PC-3 (cell line): Measurements from ENCODE around the gene PPTC7. TPM values are rescaled to one million over a fixed set of nuclear protein-coding genes. Genes with fewer than 3 reads are reported as not detected.

Experiments used
- ATAC-seq: fragments of 200-7000 bp; cut with Tn5 transposase; 2 replicates; pipeline ENCODE4 v1.9.1; 2020; ENCODE audit warnings: mild to moderate bottlenecking, moderate library complexity
- BruUV-seq: library from RNA; stranded (reverse); fragments of 400-500 nt; replicated peaks from 2 replicates; lab custom pipeline; 2021; lab: Mats Ljungman, UMichigan
- CTCF ChIA-PET: fragments of 300-600 bp; sonication (Branson Sonifier 250); formaldehyde crosslinking; loops from one replicate; lab custom pipeline; 2022; ENCODE audit warnings: antibody characterized with exemption; lab: Charles Lee
- POLR2A ChIA-PET: fragments of 300-600 bp; sonication (Branson Sonifier 250); formaldehyde crosslinking; loops from one replicate; lab custom pipeline; 2022; ENCODE audit warnings: antibody characterized with exemption; ENCODE audit not compliant: unreplicated experiment; lab: Charles Lee
- DNase-seq: peaks from one replicate; pipeline ENCODE4 v3.0.0-alpha.2; 2015
- H2AFZ ChIP-seq: fragments of 300-600 bp; sonication (generic); 2 replicates; pipeline ENCODE4 v1.6.0; 2016; ENCODE audit warnings: antibody characterized with exemption, low read length
- H3F3A ChIP-seq: fragments of 300-600 bp; sonication (generic); one replicate; pipeline ENCODE4 v1.6.0; 2017; ENCODE audit warnings: antibody characterized with exemption, low read length, control low read depth, mild to moderate bottlenecking; ENCODE audit not compliant: unreplicated experiment
- H3K27ac ChIP-seq: fragments of 300-600 bp; sonication (generic); 2 replicates; pipeline ENCODE4 v1.5.1; 2016; ENCODE audit warnings: mild to moderate bottlenecking, low read length
- H3K27me3 ChIP-seq: fragments of 300-600 bp; sonication (generic); 2 replicates; pipeline ENCODE4 v1.6.1; 2016; ENCODE audit warnings: low read length, mixed read lengths
- H3K36me3 ChIP-seq: fragments of 300-600 bp; sonication (generic); 2 replicates; pipeline ENCODE4 v1.6.1; 2016; ENCODE audit warnings: low read depth, mixed run types, low read length, mixed read lengths
- H3K4me1 ChIP-seq: fragments of 300-600 bp; sonication (generic); 2 replicates; pipeline ENCODE4 v1.5.1; 2016; ENCODE audit warnings: low read length; ENCODE audit not compliant: insufficient read depth
- H3K4me2 ChIP-seq: fragments of 300-600 bp; sonication (generic); 2 replicates; pipeline ENCODE4 v1.6.0; 2016; ENCODE audit warnings: low read length
- H3K4me3 ChIP-seq: fragments of 300-600 bp; sonication (generic); 2 replicates; pipeline ENCODE4 v1.5.1; 2016; ENCODE audit warnings: mild to moderate bottlenecking, low read length, mixed read lengths
- H3K79me2 ChIP-seq: fragments of 300-600 bp; sonication (generic); 2 replicates; pipeline ENCODE4 v1.6.1; 2017; ENCODE audit warnings: low read length, mixed read lengths
- H3K9ac ChIP-seq: fragments of 300-600 bp; sonication (generic); 2 replicates; pipeline ENCODE4 v1.6.0; 2016; ENCODE audit warnings: mild to moderate bottlenecking, low read length
- H3K9me2 ChIP-seq: fragments of 300-600 bp; sonication (generic); replicated peaks from 2 replicates; pipeline ENCODE4 v1.6.1; 2016; ENCODE audit warnings: mixed run types, low read length, mixed read lengths
- H3K9me3 ChIP-seq: fragments of 300-600 bp; sonication (generic); 2 replicates; pipeline ENCODE4 v1.6.1; 2016; ENCODE audit warnings: low read length, mixed read lengths
- H4K20me1 ChIP-seq: fragments of 300-600 bp; sonication (generic); 2 replicates; pipeline ENCODE4 v1.6.1; 2016; ENCODE audit warnings: low read length, mixed read lengths
- EZH2 ChIP-seq: fragments of 300-600 bp; sonication (generic); IDR thresholded peaks from one replicate; pipeline ENCODE4 v1.6.1; 2017; ENCODE audit warnings: antibody characterized with exemption, mild to moderate bottlenecking, low read length; ENCODE audit not compliant: unreplicated experiment
- EZH2phosphoT487 ChIP-seq: fragments of 300-600 bp; sonication (generic); IDR thresholded peaks from 2 replicates; pipeline ENCODE4 v1.6.1; 2018; ENCODE audit warnings: mild to moderate bottlenecking, antibody characterized with exemption, low read length, borderline replicate concordance
- intact Hi-C: fragments of 100-400 bp; cut with micrococcal nuclease; formaldehyde crosslinking; loops from 2 replicates; pipeline ENCODE4 v1.9.0; 2023
- total RNA-seq: library from RNA; depleted of rRNA; stranded (reverse); fragments of >200 nt; gene quantifications from 2 replicates; pipeline ENCODE4 v1.2.3, GENCODE V29; 2014
- TF ChIP-seq, protein P1 (sequence below): fragments of 300-600 bp; sonication (generic); conservative IDR thresholded peaks from 2 replicates; pipeline ENCODE4 v1.5.1; 2017; ENCODE audit warnings: antibody characterized with exemption, low read depth, mild to moderate bottlenecking, low read length

PPTC7 gene
- total RNA-seq, 1 experiment from 2014 or later = 9.0 TPM

- BruUV-seq = no TSS peak
- intact Hi-C loops = no loop called here
- Histone ChIP-seq H3K4me2 (peak overlapping the region; percentile 85), H3K79me2 (peaks cover 55% of the 10 kb centered on the region), H3F3A (peaks cover 21% of the 10 kb centered on the region), H3K27ac (peak overlapping the region; percentile 53), H4K20me1 (peaks cover 18% of the 10 kb centered on the region), H3K4me3 (peak overlapping the region; percentile 85), H3K9ac (peak overlapping the region; percentile 93), H3K4me1 (peaks cover 52% of the 10 kb centered on the region), H3K9me3 (no peaks in the 10 kb centered on the region), H3K9me2 (no peaks in the 10 kb centered on the region), H3K27me3 (no peaks in the 10 kb centered on the region), H3K36me3 (no peaks in the 10 kb centered on the region), H2AFZ (no peak overlapping the region)
- ATAC-seq = no peak
- TF ChIP-seq EZH2phosphoT487 (no peak), EZH2 (no peak)
- TF ChIP-seq, protein P1, sequence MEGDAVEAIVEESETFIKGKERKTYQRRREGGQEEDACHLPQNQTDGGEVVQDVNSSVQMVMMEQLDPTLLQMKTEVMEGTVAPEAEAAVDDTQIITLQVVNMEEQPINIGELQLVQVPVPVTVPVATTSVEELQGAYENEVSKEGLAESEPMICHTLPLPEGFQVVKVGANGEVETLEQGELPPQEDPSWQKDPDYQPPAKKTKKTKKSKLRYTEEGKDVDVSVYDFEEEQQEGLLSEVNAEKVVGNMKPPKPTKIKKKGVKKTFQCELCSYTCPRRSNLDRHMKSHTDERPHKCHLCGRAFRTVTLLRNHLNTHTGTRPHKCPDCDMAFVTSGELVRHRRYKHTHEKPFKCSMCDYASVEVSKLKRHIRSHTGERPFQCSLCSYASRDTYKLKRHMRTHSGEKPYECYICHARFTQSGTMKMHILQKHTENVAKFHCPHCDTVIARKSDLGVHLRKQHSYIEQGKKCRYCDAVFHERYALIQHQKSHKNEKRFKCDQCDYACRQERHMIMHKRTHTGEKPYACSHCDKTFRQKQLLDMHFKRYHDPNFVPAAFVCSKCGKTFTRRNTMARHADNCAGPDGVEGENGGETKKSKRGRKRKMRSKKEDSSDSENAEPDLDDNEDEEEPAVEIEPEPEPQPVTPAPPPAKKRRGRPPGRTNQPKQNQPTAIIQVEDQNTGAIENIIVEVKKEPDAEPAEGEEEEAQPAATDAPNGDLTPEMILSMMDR = no peak
- ChIA-PET POLR2A (no interaction called here), CTCF (no interaction called here)
- peak; percentile 40 for DNase-seq
Observed at GRCh38 chr12:110581931-110582275, 1.2 kb downstream of the PPTC7 start.

GRCh38 chr12:110579535-110580253, 3.4 kb downstream of the PPTC7 start:
- POLR2A ChIA-PET = no interaction called here
- ATAC-seq (no peak), DNase-seq (no peak)
- intact Hi-C loops = no loop called here
- peaks cover 28% of the 10 kb centered on the region for H4K20me1 ChIP-seq
- H3K27ac ChIP-seq = peak overlapping the region; percentile 96
- no peak overlapping the region for H2AFZ ChIP-seq
- no TSS peak for BruUV-seq
- peaks cover 77% of the 10 kb centered on the region for H3K79me2 ChIP-seq
- peak overlapping the region; percentile 87 for H3K4me2 ChIP-seq
- H3K4me1 ChIP-seq = peaks cover 61% of the 10 kb centered on the region
- TF ChIP-seq, protein P1 = no peak
- TF ChIP-seq EZH2 = no peak
- TF ChIP-seq EZH2phosphoT487 = no peak
- H3K9me3 ChIP-seq = no peaks in the 10 kb centered on the region
- no peaks in the 10 kb centered on the region for H3K27me3 ChIP-seq
- H3K9ac ChIP-seq = no peak overlapping the region
- H3K36me3 ChIP-seq = no peaks in the 10 kb centered on the region
- CTCF ChIA-PET = no interaction called here
- peak overlapping the region; percentile 64; the same call in 1 of the 2 replicates for H3K4me3 ChIP-seq
- H3F3A ChIP-seq = peaks cover 21% of the 10 kb centered on the region
- H3K9me2 ChIP-seq = no peaks in the 10 kb centered on the region
